ENCODE measurements around the gene BEND3.

BEND3 gene

DNA sequence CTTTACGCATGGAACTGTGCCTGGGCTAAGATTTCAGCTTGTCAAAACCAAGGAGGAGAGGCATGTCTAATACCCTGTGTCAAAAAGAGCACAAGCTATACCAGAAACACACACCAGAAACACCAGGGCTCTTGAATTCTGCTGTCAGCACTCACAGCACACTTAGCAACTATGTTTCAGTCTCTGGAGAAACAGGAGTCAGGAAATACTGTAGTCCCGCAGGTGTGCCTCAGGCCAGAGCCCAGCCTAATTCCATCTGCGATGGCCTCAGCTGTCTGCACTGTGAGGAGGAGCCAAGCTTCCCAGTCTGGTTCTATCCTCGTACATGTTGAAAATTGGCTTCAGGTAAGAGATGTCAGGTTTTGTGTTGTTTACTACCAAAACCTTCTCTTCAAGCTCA, 55.7 kb downstream of the BEND3 start:
- no peak overlapping the region for H3K4me3 ChIP-seq (ENCODE audit: low read length)
- TF ChIP-seq, protein P1, sequence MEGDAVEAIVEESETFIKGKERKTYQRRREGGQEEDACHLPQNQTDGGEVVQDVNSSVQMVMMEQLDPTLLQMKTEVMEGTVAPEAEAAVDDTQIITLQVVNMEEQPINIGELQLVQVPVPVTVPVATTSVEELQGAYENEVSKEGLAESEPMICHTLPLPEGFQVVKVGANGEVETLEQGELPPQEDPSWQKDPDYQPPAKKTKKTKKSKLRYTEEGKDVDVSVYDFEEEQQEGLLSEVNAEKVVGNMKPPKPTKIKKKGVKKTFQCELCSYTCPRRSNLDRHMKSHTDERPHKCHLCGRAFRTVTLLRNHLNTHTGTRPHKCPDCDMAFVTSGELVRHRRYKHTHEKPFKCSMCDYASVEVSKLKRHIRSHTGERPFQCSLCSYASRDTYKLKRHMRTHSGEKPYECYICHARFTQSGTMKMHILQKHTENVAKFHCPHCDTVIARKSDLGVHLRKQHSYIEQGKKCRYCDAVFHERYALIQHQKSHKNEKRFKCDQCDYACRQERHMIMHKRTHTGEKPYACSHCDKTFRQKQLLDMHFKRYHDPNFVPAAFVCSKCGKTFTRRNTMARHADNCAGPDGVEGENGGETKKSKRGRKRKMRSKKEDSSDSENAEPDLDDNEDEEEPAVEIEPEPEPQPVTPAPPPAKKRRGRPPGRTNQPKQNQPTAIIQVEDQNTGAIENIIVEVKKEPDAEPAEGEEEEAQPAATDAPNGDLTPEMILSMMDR (conservative IDR thresholded peaks at IDR 0.05; ENCODE audit: low read length), result no peak
- no peak for DNase-seq (ENCODE audit: low read depth)

DNA sequence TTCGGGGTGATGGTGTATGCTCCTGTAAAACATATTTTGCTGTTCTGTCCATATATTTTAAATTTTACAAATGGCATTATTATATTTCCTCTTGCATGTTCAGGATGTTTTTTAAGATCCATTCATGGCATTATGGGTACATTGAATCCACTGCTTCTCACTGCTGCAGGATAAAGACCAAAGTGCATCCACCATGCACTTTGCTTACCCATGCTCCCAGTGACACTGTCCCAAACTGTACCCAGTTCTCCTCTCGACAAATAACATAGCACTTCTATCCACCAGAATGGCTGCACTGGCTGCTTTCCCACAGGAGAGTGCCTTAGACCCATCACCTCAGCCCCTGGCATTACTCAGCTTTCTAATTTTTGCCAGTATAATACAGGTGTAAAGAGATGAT, 57.6 kb downstream of the BEND3 start:
- DNase-seq (ENCODE audit: low read depth), result no peak
- TF ChIP-seq, protein P1 (conservative IDR thresholded peaks at IDR 0.05; ENCODE audit: low read length), result no peak
- H3K4me3 ChIP-seq (ENCODE audit: low read length), result no peak overlapping the region

DNA sequence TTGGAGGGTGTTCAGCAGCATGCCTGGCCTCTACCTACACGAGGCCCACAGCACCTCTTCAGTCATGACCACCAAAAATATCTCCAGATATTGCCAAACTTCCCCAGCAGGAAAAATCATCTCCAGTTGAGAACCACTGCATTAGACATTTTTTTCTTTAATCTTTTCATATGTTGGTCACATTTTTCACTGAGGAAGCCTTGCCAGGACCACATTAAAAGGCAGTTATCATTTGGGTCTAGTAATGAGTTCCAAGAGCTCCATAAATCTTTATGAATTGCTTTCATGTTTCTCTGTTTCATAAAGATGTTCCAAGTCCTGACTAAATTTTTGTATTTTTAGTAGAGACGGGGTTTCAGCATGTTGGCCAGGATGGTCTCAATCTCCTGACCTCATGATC, 58.5 kb downstream of the BEND3 start:
- no peak overlapping the region for H3K4me3 ChIP-seq (ENCODE audit: low read length)
- DNase-seq (ENCODE audit: low read depth), result no peak
- TF ChIP-seq, protein P1 (conservative IDR thresholded peaks at IDR 0.05; ENCODE audit: low read length), result no peak

DNA sequence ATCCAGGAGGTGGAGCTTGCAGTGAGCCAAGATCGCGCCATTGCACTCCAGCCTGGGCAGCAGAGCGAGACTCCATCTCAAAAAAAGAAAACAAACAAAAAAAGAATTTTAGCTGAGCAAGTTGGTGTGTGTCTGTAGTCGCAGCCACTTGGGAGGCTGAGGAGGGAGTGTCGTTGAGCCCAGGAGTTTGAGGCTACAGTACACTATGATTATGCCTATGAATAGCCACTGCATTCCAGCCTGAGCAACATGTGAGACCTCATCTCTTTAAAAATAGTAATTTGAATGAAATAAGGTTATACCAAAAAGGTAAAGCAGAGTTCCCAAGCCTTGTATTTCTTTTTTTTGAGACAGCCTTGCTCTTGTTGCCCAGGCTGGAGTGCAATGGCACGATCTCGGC, 67.5 kb downstream of the BEND3 start:
- TF ChIP-seq, protein P1 (conservative IDR thresholded peaks at IDR 0.05; ENCODE audit: low read length), result no peak
- no peak for DNase-seq (ENCODE audit: low read depth)
- H3K4me3 ChIP-seq (ENCODE audit: low read length), result no peak overlapping the region

DNA sequence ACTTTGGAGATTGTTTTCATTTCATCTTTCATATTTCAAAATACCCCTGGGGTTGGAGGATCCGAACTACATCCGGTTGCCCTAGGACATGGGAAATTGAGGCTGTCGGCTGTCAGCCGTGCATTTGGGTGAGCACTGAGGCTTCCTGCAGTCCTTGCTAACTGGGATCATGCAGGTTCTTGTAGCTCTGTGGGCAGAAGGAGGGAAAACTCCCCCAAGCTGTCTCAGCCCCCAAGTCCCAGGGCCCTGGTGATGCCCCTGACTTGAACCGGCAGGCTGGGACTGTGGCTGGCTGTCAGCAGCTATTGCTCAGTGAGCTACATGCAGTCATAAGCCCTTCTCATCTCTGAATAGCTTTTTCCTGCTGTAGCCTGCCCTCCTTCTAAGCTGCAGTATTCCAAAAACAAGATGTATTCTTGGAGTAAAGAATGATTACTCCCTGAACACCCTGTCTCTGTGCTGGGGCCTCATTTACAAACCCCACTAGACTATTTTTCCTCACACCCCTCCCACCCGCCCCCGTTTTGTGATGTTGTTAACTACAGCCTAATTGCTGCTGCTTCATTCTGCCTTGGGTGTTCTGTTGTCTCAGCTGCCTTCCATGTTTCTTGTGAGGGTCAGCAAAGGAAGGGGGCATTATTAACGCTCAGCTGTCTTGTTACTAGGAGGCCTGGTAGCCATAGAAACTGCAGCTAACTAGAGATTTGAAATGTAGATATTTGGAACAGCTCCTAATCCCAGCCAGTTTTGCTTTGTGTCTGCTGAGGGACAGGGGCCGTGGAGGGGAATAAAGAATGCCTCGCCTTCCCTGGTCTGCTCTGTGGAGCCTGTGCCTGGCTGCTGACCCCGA, 69.3 kb downstream of the BEND3 start:
- no peak overlapping the region for H3K4me3 ChIP-seq (ENCODE audit: low read length)
- DNase-seq (ENCODE audit: low read depth), result no peak
- TF ChIP-seq, protein P1 (conservative IDR thresholded peaks at IDR 0.05; ENCODE audit: low read length), result no peak

DNA sequence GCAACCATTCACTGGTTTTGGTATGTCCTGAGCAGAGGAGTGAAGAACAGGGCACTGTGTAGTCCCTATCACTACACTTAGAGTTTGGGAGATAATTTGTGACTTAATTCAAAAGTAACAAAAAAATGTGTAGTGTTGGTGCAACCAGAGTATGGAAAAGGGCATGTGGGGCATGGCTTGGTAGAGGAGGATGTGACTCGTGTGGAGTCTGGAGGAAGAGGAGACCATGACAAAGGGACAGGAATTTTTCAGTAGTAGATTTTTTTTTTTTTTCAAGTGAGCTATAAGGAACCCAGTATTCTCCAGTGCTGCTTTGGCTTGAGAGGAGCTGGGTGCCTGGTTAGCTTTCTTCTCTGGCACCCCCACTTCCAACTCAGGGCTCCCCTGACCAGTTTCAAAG, 82.2 kb downstream of the BEND3 start:
- TF ChIP-seq, protein P1 (conservative IDR thresholded peaks at IDR 0.05; ENCODE audit: low read length), result no peak
- H3K4me3 ChIP-seq (ENCODE audit: low read length), result no peak overlapping the region
- no peak for DNase-seq (ENCODE audit: low read depth)

- TF ChIP-seq, protein P1 (conservative IDR thresholded peaks at IDR 0.05; ENCODE audit: low read length), result no peak
- DNase-seq (ENCODE audit: low read depth), result no peak
- no peak overlapping the region for H3K4me3 ChIP-seq (ENCODE audit: low read length)
Observed at GRCh38 chr6:107032051-107032450, 83.3 kb downstream of the BEND3 start.
